Measurements from ENCODE around the gene VCL. TPM values are rescaled to one million over a fixed set of nuclear protein-coding genes. Genes with fewer than 3 reads are reported as not detected.
"Not testable (repeated sequence)": the region's sequence is repeated elsewhere in the genome, so short reads cannot be mapped to it uniquely, and the experiment has no call there.

Gene VCL
- total and polyA plus RNA-seq, 4 experiments from 2014 or later = 29.6 to 60.3 (median 38.9) TPM

GRCh38 chr10:74137992-74138391 is 140.1 kb downstream of the VCL start:
- Histone ChIP-seq H3K4me1 (ENCODE audit: insufficient read depth, low read length) (no peaks in the 10 kb centered on the region), H3K36me3 (ENCODE audit: insufficient read depth, low read length) (peaks cover 25% of the 10 kb centered on the region), H3K9me3 (ENCODE audit: control insufficient read depth in 1 of 2, low read length in 2 of 2) (no peaks in the 10 kb centered on the region), H3K4me3 (ENCODE audit: low read length in 2 of 2) (no peak overlapping the region), H3K27ac (ENCODE audit: low read depth, low read length) (no peak overlapping the region), H3K27me3 (ENCODE audit: insufficient read depth, low read length) (no peaks in the 10 kb centered on the region)
- DNase-seq = peak in 1 of 5 donors; percentile 15
- H3K36me3 Mint-ChIP-seq = peaks cover 32 to 47% of the 10 kb centered on the region in 2 donors
- intact Hi-C loops (cut with micrococcal nuclease) = no loop called here
- no peaks in the 10 kb centered on the region for H3K9me3 Mint-ChIP-seq
- peak overlapping the region in 1 of 7 donors; percentile 14 for H3K27ac Mint-ChIP-seq
- ChIA-PET POLR2A (ENCODE audit: partially characterized antibody) (interaction anchor here (2.6 kb wide), 1 partner anchor 12 kb away, joined by 16 read pairs; the partner anchor contains the start of genes ADK and AP3M1), CTCF (ENCODE audit: partially characterized antibody) (interaction anchor here (1.0 to 2.0 kb wide), 5 partner anchors 9 to 252 kb away, joined by 3 to 8 read pairs (median 4); no protein-coding TSS in a partner anchor)
- H3K4me3 Mint-ChIP-seq = no peak overlapping the region
- no peaks in the 10 kb centered on the region for H3K27me3 Mint-ChIP-seq
- H3K4me1 Mint-ChIP-seq = peaks cover 4 to 15% (median 6%) of the 10 kb centered on the region in 4 donors

GRCh38 chr10:74138596-74138995 is 140.7 kb downstream of the VCL start:
- H3K4me1 ChIP-seq (ENCODE audit: insufficient read depth, low read length); H3K9me3 Mint-ChIP-seq; H3K9me3 ChIP-seq (ENCODE audit: control insufficient read depth in 1 of 2, low read length in 2 of 2); H3K27me3 Mint-ChIP-seq; H3K27ac Mint-ChIP-seq; H3K4me3 ChIP-seq (ENCODE audit: low read length in 2 of 2); DNase-seq; H3K27ac ChIP-seq (ENCODE audit: low read depth, low read length); H3K4me3 Mint-ChIP-seq; H3K27me3 ChIP-seq (ENCODE audit: insufficient read depth, low read length); intact Hi-C loops (cut with micrococcal nuclease): not testable (repeated sequence)
- H3K36me3 Mint-ChIP-seq = peaks cover 32 to 47% of the 10 kb centered on the region in 2 donors
- peaks cover 4 to 15% (median 6%) of the 10 kb centered on the region in 4 donors for H3K4me1 Mint-ChIP-seq
- ChIA-PET CTCF (ENCODE audit: partially characterized antibody) (interaction anchor here (1.0 to 2.0 kb wide), 8 partner anchors 8 to 252 kb away, joined by 3 to 8 read pairs (median 4); partner anchors contain the start of gene ADK), POLR2A (ENCODE audit: partially characterized antibody) (interaction anchor here (2.6 kb wide), 1 partner anchor 12 kb away, joined by 16 read pairs; the partner anchor contains the start of genes ADK and AP3M1)
- peaks cover 25% of the 10 kb centered on the region for H3K36me3 ChIP-seq (ENCODE audit: insufficient read depth, low read length)

GRCh38 chr10:74139981-74140380 is 142.1 kb downstream of the VCL start:
- CTCF ChIA-PET (ENCODE audit: partially characterized antibody) = no interaction called here
- no peaks in the 10 kb centered on the region for H3K9me3 Mint-ChIP-seq
- Histone ChIP-seq H3K4me3 (ENCODE audit: low read length in 2 of 2) (no peak overlapping the region), H3K36me3 (ENCODE audit: insufficient read depth, low read length) (peaks cover 21% of the 10 kb centered on the region), H3K4me1 (ENCODE audit: insufficient read depth, low read length) (peaks cover 1% of the 10 kb centered on the region), H3K27ac (ENCODE audit: low read depth, low read length) (no peak overlapping the region), H3K9me3 (ENCODE audit: control insufficient read depth in 1 of 2, low read length in 2 of 2) (no peaks in the 10 kb centered on the region), H3K27me3 (ENCODE audit: insufficient read depth, low read length) (no peaks in the 10 kb centered on the region)
- intact Hi-C loops (cut with micrococcal nuclease) = no loop called here
- no peaks in the 10 kb centered on the region for H3K27me3 Mint-ChIP-seq
- DNase-seq = no peak
- H3K4me1 Mint-ChIP-seq = peaks cover 4 to 15% (median 7%) of the 10 kb centered on the region in 4 donors
- no peak overlapping the region for H3K4me3 Mint-ChIP-seq
- POLR2A ChIA-PET (ENCODE audit: partially characterized antibody) = interaction anchor here (2.6 kb wide), 1 partner anchor 10 kb away, joined by 16 read pairs; the partner anchor contains the start of genes ADK and AP3M1
- H3K36me3 Mint-ChIP-seq = peaks cover 26 to 36% of the 10 kb centered on the region in 2 donors
- no peak overlapping the region for H3K27ac Mint-ChIP-seq

- H3K4me1 ChIP-seq (ENCODE audit: insufficient read depth, low read length) = peaks cover 7% of the 10 kb centered on the region
- no peak for DNase-seq
- Mint-ChIP-seq H3K4me3 (no peak overlapping the region), H3K27me3 (no peaks in the 10 kb centered on the region), H3K9me3 (no peaks in the 10 kb centered on the region), H3K36me3 (peaks cover 24 to 36% of the 10 kb centered on the region in 2 donors), H3K4me1 (peaks cover 5 to 16% (median 10%) of the 10 kb centered on the region in 4 donors), H3K27ac (no peak overlapping the region)
- CTCF ChIA-PET (ENCODE audit: partially characterized antibody) = no interaction called here
- intact Hi-C loops (cut with micrococcal nuclease) = no loop called here
- H3K27me3 ChIP-seq (ENCODE audit: insufficient read depth, low read length) = no peaks in the 10 kb centered on the region
- POLR2A ChIA-PET (ENCODE audit: partially characterized antibody) = no interaction called here
- no peak overlapping the region for H3K27ac ChIP-seq (ENCODE audit: low read depth, low read length)
- no peak overlapping the region for H3K4me3 ChIP-seq (ENCODE audit: low read length in 2 of 2)
- H3K9me3 ChIP-seq (ENCODE audit: control insufficient read depth in 1 of 2, low read length in 2 of 2) = no peaks in the 10 kb centered on the region
- H3K36me3 ChIP-seq (ENCODE audit: insufficient read depth, low read length) = peaks cover 20% of the 10 kb centered on the region
Measured at GRCh38 chr10:74140553-74140952, 142.6 kb downstream of the VCL start.

- no peaks in the 10 kb centered on the region for H3K27me3 ChIP-seq (ENCODE audit: insufficient read depth, low read length)
- H3K27me3 Mint-ChIP-seq = no peaks in the 10 kb centered on the region
- POLR2A ChIA-PET (ENCODE audit: partially characterized antibody) = no interaction called here
- H3K4me1 ChIP-seq (ENCODE audit: insufficient read depth, low read length) = peaks cover 35% of the 10 kb centered on the region
- H3K9me3 Mint-ChIP-seq = no peaks in the 10 kb centered on the region
- H3K4me1 Mint-ChIP-seq = peaks cover 19 to 48% (median 25%) of the 10 kb centered on the region in 4 donors
- no peaks in the 10 kb centered on the region for H3K36me3 ChIP-seq (ENCODE audit: insufficient read depth, low read length)
- CTCF ChIA-PET (ENCODE audit: partially characterized antibody) = interaction anchor here (1.2 to 2.2 kb wide), 3 partner anchors 64 to 90 kb away, joined by 4 to 6 read pairs (median 4); no protein-coding TSS in a partner anchor
- no peak overlapping the region for H3K27ac ChIP-seq (ENCODE audit: low read depth, low read length)
- H3K4me3 Mint-ChIP-seq = no peak overlapping the region
- no peak for DNase-seq
- intact Hi-C loops (cut with micrococcal nuclease) = no loop called here
- H3K9me3 ChIP-seq (ENCODE audit: control insufficient read depth in 1 of 2, low read length in 2 of 2) = no peaks in the 10 kb centered on the region
- peak overlapping the region in 1 of 7 donors; percentile 18 for H3K27ac Mint-ChIP-seq
- H3K36me3 Mint-ChIP-seq = peaks cover 15% of the 10 kb centered on the region in 2 donors
- no peak overlapping the region for H3K4me3 ChIP-seq (ENCODE audit: low read length in 2 of 2)
Measured at GRCh38 chr10:74145133-74145532, 147.2 kb downstream of the VCL start.

GRCh38 chr10:74146980-74147379 is 149.1 kb downstream of the VCL start:
- CTCF ChIA-PET (ENCODE audit: partially characterized antibody) = interaction anchor here (0.9 to 5.6 kb wide), 3 partner anchors 8 to 66 kb away, joined by 3 to 52 read pairs (median 3); no protein-coding TSS in a partner anchor
- H3K27ac Mint-ChIP-seq; H3K27ac ChIP-seq (ENCODE audit: low read depth, low read length); POLR2A ChIA-PET (ENCODE audit: partially characterized antibody); H3K9me3 ChIP-seq (ENCODE audit: control insufficient read depth in 1 of 2, low read length in 2 of 2); H3K27me3 ChIP-seq (ENCODE audit: insufficient read depth, low read length); H3K36me3 ChIP-seq (ENCODE audit: insufficient read depth, low read length); H3K4me3 ChIP-seq (ENCODE audit: low read length in 2 of 2); H3K9me3 Mint-ChIP-seq; DNase-seq; intact Hi-C loops (cut with micrococcal nuclease); H3K27me3 Mint-ChIP-seq; H3K4me3 Mint-ChIP-seq: not testable (repeated sequence)
- peaks cover 38% of the 10 kb centered on the region for H3K4me1 ChIP-seq (ENCODE audit: insufficient read depth, low read length)
- Mint-ChIP-seq H3K4me1 (peaks cover 17 to 45% (median 23%) of the 10 kb centered on the region in 4 donors), H3K36me3 (peaks cover 13 to 15% of the 10 kb centered on the region in 2 donors)

- peaks cover 29 to 58% (median 41%) of the 10 kb centered on the region in 4 donors for H3K4me1 Mint-ChIP-seq
- POLR2A ChIA-PET (ENCODE audit: partially characterized antibody) = interaction anchor here (0.6 to 2.9 kb wide), 24 partner anchors 12 to 1083 kb away, joined by 3 to 46 read pairs (median 4); partner anchors contain the start of genes MRPS16, SAMD8 and VDAC2
- no peaks in the 10 kb centered on the region for H3K9me3 Mint-ChIP-seq
- intact Hi-C loops (cut with micrococcal nuclease) = loop anchor here (1.0 to 5.0 kb wide), 3 partner anchors 42 to 960 kb away; partner anchors contain the start of genes SAMD8 and ZSWIM8
- peak within 1 kb of the TSS; percentile 91 to 95 for H3K4me3 ChIP-seq (ENCODE audit: low read length in 2 of 2)
- peak within 1 kb of the TSS; percentile 84 for H3K27ac ChIP-seq (ENCODE audit: low read depth, low read length)
- H3K36me3 Mint-ChIP-seq = peaks cover 6 to 11% of the 10 kb centered on the region in 2 donors
- H3K27me3 ChIP-seq (ENCODE audit: insufficient read depth, low read length) = no peaks in the 10 kb centered on the region
- H3K27me3 Mint-ChIP-seq = no peaks in the 10 kb centered on the region
- H3K36me3 ChIP-seq (ENCODE audit: insufficient read depth, low read length) = no peaks in the 10 kb centered on the region
- H3K4me3 Mint-ChIP-seq = no peak within 1 kb of the TSS
- H3K9me3 ChIP-seq (ENCODE audit: control insufficient read depth in 1 of 2, low read length in 2 of 2) = no peaks in the 10 kb centered on the region
- peaks cover 47% of the 10 kb centered on the region for H3K4me1 ChIP-seq (ENCODE audit: insufficient read depth, low read length)
- CTCF ChIA-PET (ENCODE audit: partially characterized antibody) = interaction anchor here (0.8 to 5.6 kb wide), 14 partner anchors 11 to 947 kb away, joined by 3 to 52 read pairs (median 5); no protein-coding TSS in a partner anchor
- peak within 1 kb of the TSS; percentile 7 to 89 (median 78) for H3K27ac Mint-ChIP-seq
- DNase-seq = peak in 1 of 5 donors; percentile 91
Measured at GRCh38 chr10:74150204-74150989, 152.5 kb downstream of the VCL start, which contains the start of gene AP3M1. AP3M1 (minus strand) TSS chr10:74150828; CDS start chr10:74138379, 12,449 bp downstream.

All from CD4-positive, alpha-beta memory T cell (primary cell).